HepG2 (cell line): Measurements from ENCODE around the gene SFTA2. TPM values are rescaled to one million over a fixed set of nuclear protein-coding genes. Genes with fewer than 3 reads are reported as not detected.

Source experiments
- DMAP1 ChIP-seq: IDR thresholded peaks from 2 replicates; pipeline ENCODE4 v1.6.1; 2016
- HOXA5 ChIP-seq: sonication (generic); formaldehyde crosslinking; IDR thresholded peaks from 2 replicates; pipeline ENCODE4 v1.4.0; 2020; ENCODE audit warnings: missing genetic modification reagents
- MIER2 ChIP-seq: IDR thresholded peaks from 2 replicates; pipeline ENCODE4 v1.6.1; 2016; ENCODE audit warnings: missing biosample characterization, missing genetic modification reagents
- PHF5A ChIP-seq: IDR thresholded peaks from one replicate; pipeline ENCODE4 v1.6.1; 2018; ENCODE audit warnings: low read depth, missing genetic modification reagents; ENCODE audit not compliant: unreplicated experiment
- RFXAP ChIP-seq: sonication (generic); formaldehyde crosslinking; IDR thresholded peaks from 2 replicates; pipeline ENCODE4 v1.4.0; 2020; ENCODE audit warnings: missing genetic modification reagents, borderline replicate concordance
- THAP9 ChIP-seq: sonication (generic); formaldehyde crosslinking; IDR thresholded peaks from 2 replicates; pipeline ENCODE4; 2020; ENCODE audit warnings: missing genetic modification reagents, mild to moderate bottlenecking, borderline replicate concordance
- ZBTB21 ChIP-seq: sonication (generic); formaldehyde crosslinking; IDR thresholded peaks from 2 replicates; pipeline ENCODE4 v1.4.0; 2020; ENCODE audit warnings: missing genetic modification reagents
- ZBTB3 ChIP-seq: sonication (generic); formaldehyde crosslinking; IDR thresholded peaks from 2 replicates; pipeline ENCODE4 v1.4.0; 2020; ENCODE audit warnings: low read depth, mild to moderate bottlenecking, moderate library complexity, missing genetic modification reagents, borderline replicate concordance
- ZHX2 ChIP-seq, 2 experiments: sonication (generic) in 1 of 2; formaldehyde crosslinking in 1 of 2; IDR thresholded peaks; 2 replicates each; pipeline versions ENCODE4 v1.6.1 to v1.9.0; 2014 to 2022; ENCODE audit warnings: antibody characterized with exemption in 1 of 2, borderline replicate concordance in 1 of 2, inconsistent platforms in 1 of 2, low read depth in 1 of 2, missing genetic modification reagents in 1 of 2
- ZNF280B ChIP-seq: sonication (generic); formaldehyde crosslinking; IDR thresholded peaks from 2 replicates; pipeline ENCODE4 v1.5.0; 2020; ENCODE audit warnings: missing genetic modification reagents, mild to moderate bottlenecking, borderline replicate concordance
- ZNF468 ChIP-seq: sonication (generic); formaldehyde crosslinking; IDR thresholded peaks from 2 replicates; pipeline ENCODE4 v1.8.0; 2022; ENCODE audit warnings: mild to moderate bottlenecking, moderate library complexity, missing genetic modification reagents
- ZNF552 ChIP-seq: sonication (generic); formaldehyde crosslinking; IDR thresholded peaks from 2 replicates; pipeline ENCODE4 v1.9.0; 2022; ENCODE audit warnings: missing genetic modification reagents, mild to moderate bottlenecking, borderline replicate concordance
- ZNF615 ChIP-seq: sonication (generic); formaldehyde crosslinking; IDR thresholded peaks from 2 replicates; pipeline ENCODE4 v1.5.0; 2020; ENCODE audit warnings: mild to moderate bottlenecking, missing genetic modification reagents, borderline replicate concordance
- ZSCAN21 ChIP-seq: sonication (generic); formaldehyde crosslinking; IDR thresholded peaks from 2 replicates; pipeline ENCODE4 v1.8.0; 2022; ENCODE audit warnings: mild to moderate bottlenecking, missing genetic modification reagents, moderate library complexity, borderline replicate concordance
- polyA plus RNA-seq, 8 experiments: library from polyadenylated mRNA; depleted of rRNA in 3 of 8; stranded (reverse) in 7 of 8; unstranded in 1 of 8; fragments of >200 nt; fragmentation: Illumina TruSeq in 4 of 8; extraction: Trizol in 4 of 8; gene quantifications; 2 replicates each; pipeline versions ENCODE4 v1.2.1 to v1.2.3, GENCODE V29; 2011 to 2016; ENCODE audit warnings: low read depth in 4 of 8, missing spikeins in 1 of 8, mixed read lengths in 1 of 8; ENCODE audit not compliant: insufficient read depth in 1 of 8
- total RNA-seq, 5 experiments: library from RNA; depleted of rRNA; stranded (reverse); fragments of >200 nt; fragmentation: Illumina TruSeq; extraction: Trizol; gene quantifications; 2 replicates each; pipeline ENCODE4 v1.2.3, GENCODE V29; 2016; ENCODE audit warnings: low read depth in 1 of 5

The SFTA2 gene
- total and polyA plus RNA-seq, 2 of the 13 experiments (the other 11 are each of a cell fraction or from before 2014, with no cell fraction given) = not detected

GRCh38 chr6:30907758-30908591 is 24.0 kb downstream of the SFTA2 start, which contains the start of gene GTF2H4 (continued):
- TF ChIP-seq RFXAP (CRISPR knock-in tag) (0 out of 2 replicates have a peak, but pooled peaks have one; percentile 18), PHF5A (peak; percentile 90), ZNF615 (no peak), ZSCAN21 (CRISPR knock-in tag) (no peak; the same call in none of the 2 replicates), ZNF552 (CRISPR knock-in tag) (no peak), HOXA5 (CRISPR knock-in tag) (no peak), ZBTB21 (CRISPR knock-in tag) (no peak), DMAP1 (CRISPR knock-in tag) (peak; percentile 88), THAP9 (CRISPR knock-in tag) (peak; percentile 95), MIER2 (peak; percentile 44; the same call in 1 of the 2 replicates), ZHX2 (IDR thresholded peaks at IDR 0.05; ENCODE audit: low read depth) (peak; percentile 72), ZHX2 (CRISPR knock-in tag; IDR thresholded peaks at IDR 0.05; ENCODE audit: borderline replicate concordance) (no peak), ZBTB3 (CRISPR knock-in tag) (peak; percentile 68; the same call in 1 of the 2 replicates), ZNF468 (CRISPR knock-in tag) (0 out of 2 replicates have a peak, but pooled peaks have one; percentile 29), ZNF280B (CRISPR knock-in tag) (peak; percentile 85; the same call in 1 of the 2 replicates)
